Measurements from ENCODE around the gene MAP2. TPM values are rescaled to one million over a fixed set of nuclear protein-coding genes. Genes with fewer than 3 reads are reported as not detected.

MAP2 gene, protein sequence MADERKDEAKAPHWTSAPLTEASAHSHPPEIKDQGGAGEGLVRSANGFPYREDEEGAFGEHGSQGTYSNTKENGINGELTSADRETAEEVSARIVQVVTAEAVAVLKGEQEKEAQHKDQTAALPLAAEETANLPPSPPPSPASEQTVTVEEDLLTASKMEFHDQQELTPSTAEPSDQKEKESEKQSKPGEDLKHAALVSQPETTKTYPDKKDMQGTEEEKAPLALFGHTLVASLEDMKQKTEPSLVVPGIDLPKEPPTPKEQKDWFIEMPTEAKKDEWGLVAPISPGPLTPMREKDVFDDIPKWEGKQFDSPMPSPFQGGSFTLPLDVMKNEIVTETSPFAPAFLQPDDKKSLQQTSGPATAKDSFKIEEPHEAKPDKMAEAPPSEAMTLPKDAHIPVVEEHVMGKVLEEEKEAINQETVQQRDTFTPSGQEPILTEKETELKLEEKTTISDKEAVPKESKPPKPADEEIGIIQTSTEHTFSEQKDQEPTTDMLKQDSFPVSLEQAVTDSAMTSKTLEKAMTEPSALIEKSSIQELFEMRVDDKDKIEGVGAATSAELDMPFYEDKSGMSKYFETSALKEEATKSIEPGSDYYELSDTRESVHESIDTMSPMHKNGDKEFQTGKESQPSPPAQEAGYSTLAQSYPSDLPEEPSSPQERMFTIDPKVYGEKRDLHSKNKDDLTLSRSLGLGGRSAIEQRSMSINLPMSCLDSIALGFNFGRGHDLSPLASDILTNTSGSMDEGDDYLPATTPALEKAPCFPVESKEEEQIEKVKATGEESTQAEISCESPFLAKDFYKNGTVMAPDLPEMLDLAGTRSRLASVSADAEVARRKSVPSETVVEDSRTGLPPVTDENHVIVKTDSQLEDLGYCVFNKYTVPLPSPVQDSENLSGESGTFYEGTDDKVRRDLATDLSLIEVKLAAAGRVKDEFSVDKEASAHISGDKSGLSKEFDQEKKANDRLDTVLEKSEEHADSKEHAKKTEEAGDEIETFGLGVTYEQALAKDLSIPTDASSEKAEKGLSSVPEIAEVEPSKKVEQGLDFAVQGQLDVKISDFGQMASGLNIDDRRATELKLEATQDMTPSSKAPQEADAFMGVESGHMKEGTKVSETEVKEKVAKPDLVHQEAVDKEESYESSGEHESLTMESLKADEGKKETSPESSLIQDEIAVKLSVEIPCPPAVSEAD (N-terminal part only)
- total RNA-seq = 3.0 and 3.1 TPM in 2 replicates
- 3.8 TPM for total RNA-seq (2013)
- polyA plus RNA-seq = 1.8 and 1.9 TPM in 2 replicates
- polyA minus RNA-seq = 3.1 and 5.1 TPM in 2 replicates

DNA sequence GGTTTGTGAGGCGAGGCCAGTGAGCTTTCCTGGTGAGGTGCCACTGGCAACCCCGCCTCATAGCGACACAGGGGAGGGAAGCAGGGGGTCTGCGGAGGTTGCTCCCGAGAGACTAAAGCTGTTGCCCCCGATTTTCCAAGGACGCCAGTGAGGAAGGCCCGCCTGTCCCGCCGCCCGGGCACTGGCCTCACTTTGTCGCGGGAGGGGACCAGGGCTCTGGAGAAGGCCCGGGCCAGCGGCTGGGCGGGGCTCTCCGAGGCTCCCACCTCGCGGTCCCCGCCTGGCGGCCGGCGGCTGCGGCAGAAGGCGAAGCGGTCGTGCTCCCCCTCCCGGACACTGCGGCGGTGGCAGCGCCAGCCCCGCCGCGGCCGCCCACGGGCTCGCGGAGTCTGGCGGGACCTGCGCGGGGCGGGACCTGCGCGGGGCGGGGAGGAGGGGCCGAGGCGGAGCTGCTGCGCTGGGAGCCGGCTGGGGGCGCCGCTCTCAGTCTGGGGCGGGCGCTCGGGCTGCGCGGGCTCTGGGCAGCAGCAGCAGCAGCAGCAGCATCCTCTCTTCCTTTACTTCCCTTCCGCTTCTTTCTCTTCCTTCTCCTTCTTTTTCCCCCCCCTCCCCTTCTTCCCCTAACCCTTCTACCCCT is at the start of gene MAP2:
Gene MAP2 (plus strand): TSS at position 486 of the 637 bp plus-strand sequence. CDS start 229,124 bp downstream, outside the sequence.
- CTCF ChIA-PET = interaction anchor here (0.9 to 4.9 kb wide), 10 partner anchors 10 to 748 kb away, joined by 3 to 32 read pairs (median 8); partner anchors contain the start of gene KANSL1L
- ATAC-seq (ENCODE audit: low read depth) (peak; percentile 96), DNase-seq (peak; percentile 91)
- H3K79me2 ChIP-seq (ENCODE audit: control insufficient read depth, insufficient read depth, low read length) = no peaks in the 10 kb centered on the region
- no peaks in the 10 kb centered on the region for H4K20me1 ChIP-seq (ENCODE audit: control insufficient read depth, insufficient read depth, low read length, poor library complexity, severe bottlenecking)
- peak within 1 kb of the TSS; percentile 50 to 73 (median 67) for H3K4me3 ChIP-seq (ENCODE audit: control extremely low read depth in 1 of 5, extremely low read depth in 1 of 5, insufficient read depth in 1 of 5, low read depth in 2 of 5, low read length in 4 of 5)
- H3K4me1 Mint-ChIP-seq = peaks cover 23% of the 10 kb centered on the region
- WGBS (ENCODE audit: insufficient coverage) = 2% methylated on average over 57 of the region's 57 CpGs
- no peaks in the 10 kb centered on the region for H3K9me3 ChIP-seq (ENCODE audit: control extremely low read depth in 1 of 3, control insufficient read depth in 2 of 3, insufficient read depth in 1 of 3, low read length in 2 of 3)
- H3K27ac ChIP-seq (ENCODE audit: low read length in 2 of 2) = peak within 1 kb of the TSS in 1 of 2 donors; percentile 46
- POLR2A ChIA-PET = no interaction called here
- H3K27ac Mint-ChIP-seq = peak within 1 kb of the TSS; percentile 64
- peak within 1 kb of the TSS; percentile 79 for H3K9ac ChIP-seq (ENCODE audit: low read length)
- H3K9me3 Mint-ChIP-seq (ENCODE audit: insufficient read depth) = no peaks in the 10 kb centered on the region
- H3K27me3 Mint-ChIP-seq = peaks cover 21% of the 10 kb centered on the region
- peaks cover 17 to 18% of the 10 kb centered on the region in 2 donors for H3K4me1 ChIP-seq (ENCODE audit: control insufficient read depth in 2 of 2, insufficient read depth in 2 of 2, low read length in 2 of 2)
- H3K36me3 ChIP-seq (replicated peaks in 1 of 2; ENCODE audit: control extremely low read depth in 1 of 2, control insufficient read depth in 1 of 2, extremely low read depth in 1 of 2, insufficient read depth in 2 of 2, low read length in 1 of 2) = no peaks in the 10 kb centered on the region
- peaks cover 0 to 3% (median 0%) of the 10 kb centered on the region in 4 experiments for H3K27me3 ChIP-seq (replicated peaks in 1 of 4; ENCODE audit: control extremely low read depth in 1 of 4, control insufficient read depth in 3 of 4, insufficient read depth in 4 of 4, low read length in 3 of 4)
- TF ChIP-seq CTCF (IDR thresholded peaks at IDR 0.05) (peak; percentile 91), EZH2 (IDR thresholded peaks at IDR 0.05; ENCODE audit: borderline replicate concordance, insufficient read depth, low read depth, low read length, poor library complexity, severe bottlenecking) (no peak)
- peak within 1 kb of the TSS; percentile 93 for H3K4me3 Mint-ChIP-seq
- intact Hi-C loops (cut with micrococcal nuclease) = loop anchor here (1.0 to 5.0 kb wide), 5 partner anchors 86 to 747 kb away; partner anchors contain the start of genes KANSL1L and RPE
- peak within 1 kb of the TSS; percentile 98 for H2AFZ ChIP-seq (ENCODE audit: insufficient read depth, low read depth, low read length, poor library complexity, severe bottlenecking)
- H3K4me2 ChIP-seq (replicated peaks; ENCODE audit: low read depth, low read length, poor library complexity, severe bottlenecking) = peak within 1 kb of the TSS; percentile 94

Measured in B cell (primary cell).